Epithelial cell of esophagus (primary cell): ENCODE data around the gene TTC24.

Experiments
- DNase-seq: peaks from one replicate; pipeline ENCODE4 v3.0.0; 2010; ENCODE audit warnings: low read depth
- H3K4me3 ChIP-seq: 2 replicates; pipeline ENCODE4 v1.5.1; 2011; ENCODE audit warnings: mild to moderate bottlenecking, low read length, control low read depth
- TF ChIP-seq, protein P1 (sequence below): IDR thresholded peaks from 2 replicates; pipeline ENCODE4 v1.5.1; 2011; ENCODE audit warnings: low read depth, mild to moderate bottlenecking, low read length, control low read depth, inconsistent platforms; ENCODE audit not compliant: insufficient read depth; ENCODE audit errors: missing control alignments

TTC24 gene

DNA sequence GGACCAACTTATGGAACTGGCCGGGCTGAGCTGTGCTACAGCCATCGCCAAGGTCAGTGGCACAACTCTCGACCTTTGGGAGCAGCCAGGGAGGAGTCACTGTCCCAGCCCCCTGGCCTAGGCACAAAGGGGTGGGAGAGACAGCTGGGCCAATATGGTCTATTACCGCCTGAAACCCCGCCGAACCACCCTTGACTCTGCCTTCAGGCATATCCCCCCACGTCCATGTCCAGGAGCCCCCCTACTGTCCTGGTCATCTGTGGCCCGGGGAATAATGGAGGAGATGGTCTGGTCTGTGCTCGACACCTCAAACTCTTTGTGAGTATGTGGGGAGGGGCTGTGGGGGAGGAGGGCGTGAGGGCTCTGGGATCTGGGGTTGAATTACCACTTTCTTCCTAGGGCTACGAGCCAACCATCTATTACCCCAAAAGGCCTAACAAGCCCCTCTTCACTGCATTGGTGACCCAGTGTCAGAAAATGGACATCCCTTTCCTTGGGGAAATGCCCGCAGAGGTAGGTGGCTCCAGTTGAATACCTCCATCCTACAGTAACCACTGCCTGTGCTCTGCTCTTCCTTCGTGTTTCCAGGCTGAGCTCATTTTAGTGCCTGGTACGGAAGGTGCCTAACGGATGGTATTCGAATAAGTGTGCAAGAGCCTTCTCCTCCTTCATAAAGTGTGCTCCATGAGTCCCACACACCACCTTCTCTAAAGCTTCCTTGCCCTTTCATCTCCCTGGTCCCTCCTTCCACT is 12.8 kb downstream of the TTC24 start:
- TF ChIP-seq, protein P1, sequence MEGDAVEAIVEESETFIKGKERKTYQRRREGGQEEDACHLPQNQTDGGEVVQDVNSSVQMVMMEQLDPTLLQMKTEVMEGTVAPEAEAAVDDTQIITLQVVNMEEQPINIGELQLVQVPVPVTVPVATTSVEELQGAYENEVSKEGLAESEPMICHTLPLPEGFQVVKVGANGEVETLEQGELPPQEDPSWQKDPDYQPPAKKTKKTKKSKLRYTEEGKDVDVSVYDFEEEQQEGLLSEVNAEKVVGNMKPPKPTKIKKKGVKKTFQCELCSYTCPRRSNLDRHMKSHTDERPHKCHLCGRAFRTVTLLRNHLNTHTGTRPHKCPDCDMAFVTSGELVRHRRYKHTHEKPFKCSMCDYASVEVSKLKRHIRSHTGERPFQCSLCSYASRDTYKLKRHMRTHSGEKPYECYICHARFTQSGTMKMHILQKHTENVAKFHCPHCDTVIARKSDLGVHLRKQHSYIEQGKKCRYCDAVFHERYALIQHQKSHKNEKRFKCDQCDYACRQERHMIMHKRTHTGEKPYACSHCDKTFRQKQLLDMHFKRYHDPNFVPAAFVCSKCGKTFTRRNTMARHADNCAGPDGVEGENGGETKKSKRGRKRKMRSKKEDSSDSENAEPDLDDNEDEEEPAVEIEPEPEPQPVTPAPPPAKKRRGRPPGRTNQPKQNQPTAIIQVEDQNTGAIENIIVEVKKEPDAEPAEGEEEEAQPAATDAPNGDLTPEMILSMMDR, result no peak
- H3K4me3 ChIP-seq, result peak overlapping the region; percentile 74
- no peak for DNase-seq

DNA sequence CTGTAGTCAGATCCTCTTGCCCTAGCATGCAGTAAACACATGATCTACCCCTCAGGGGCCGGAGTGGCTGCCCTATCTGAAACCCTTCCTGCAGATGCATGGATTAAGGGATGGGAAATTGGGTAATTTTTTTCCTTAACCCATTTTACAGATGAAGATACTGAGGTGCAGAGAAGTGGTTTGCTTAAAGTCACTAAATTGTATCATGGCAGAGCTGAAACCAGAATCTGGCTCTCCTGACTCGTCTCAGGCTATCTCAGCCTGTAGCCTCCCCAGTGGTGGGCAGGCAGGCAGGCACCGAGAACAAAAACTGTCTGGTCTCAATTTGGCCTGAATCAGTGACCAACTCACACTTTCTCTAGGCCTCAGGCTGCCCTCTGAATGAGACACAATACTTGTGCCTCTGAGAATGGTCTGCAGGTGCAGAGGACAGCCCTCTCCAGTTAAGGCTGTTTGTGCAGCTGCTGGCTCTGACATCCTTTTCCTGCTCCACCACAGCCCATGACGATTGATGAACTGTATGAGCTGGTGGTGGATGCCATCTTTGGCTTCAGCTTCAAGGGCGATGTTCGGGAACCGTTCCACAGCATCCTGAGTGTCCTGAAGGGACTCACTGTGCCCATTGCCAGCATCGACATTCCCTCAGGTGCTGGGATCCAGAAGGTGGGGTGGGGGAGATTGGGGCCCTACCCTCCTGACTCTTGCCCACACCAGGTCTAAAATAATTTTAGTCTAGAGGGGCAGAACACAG is 13.6 kb downstream of the TTC24 start:
- TF ChIP-seq, protein P1, result no peak
- DNase-seq, result no peak
- H3K4me3 ChIP-seq, result no peak overlapping the region

DNA sequence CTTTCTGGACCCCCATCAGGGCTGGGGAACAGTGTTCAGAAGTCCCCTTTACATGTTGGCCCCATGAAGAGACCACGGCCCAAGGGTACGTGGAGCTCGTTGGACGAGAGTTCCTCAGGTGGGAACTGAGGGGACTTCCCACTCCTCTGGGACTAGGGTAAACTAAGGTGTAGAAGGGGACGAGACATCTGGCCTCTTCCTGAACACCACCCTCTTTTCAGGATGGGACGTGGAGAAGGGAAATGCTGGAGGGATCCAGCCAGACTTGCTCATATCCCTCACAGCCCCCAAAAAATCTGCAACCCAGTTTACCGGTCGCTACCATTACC is 14.1 kb downstream of the TTC24 start:
- TF ChIP-seq, protein P1, result no peak
- DNase-seq, result no peak
- H3K4me3 ChIP-seq, result no peak overlapping the region

DNA sequence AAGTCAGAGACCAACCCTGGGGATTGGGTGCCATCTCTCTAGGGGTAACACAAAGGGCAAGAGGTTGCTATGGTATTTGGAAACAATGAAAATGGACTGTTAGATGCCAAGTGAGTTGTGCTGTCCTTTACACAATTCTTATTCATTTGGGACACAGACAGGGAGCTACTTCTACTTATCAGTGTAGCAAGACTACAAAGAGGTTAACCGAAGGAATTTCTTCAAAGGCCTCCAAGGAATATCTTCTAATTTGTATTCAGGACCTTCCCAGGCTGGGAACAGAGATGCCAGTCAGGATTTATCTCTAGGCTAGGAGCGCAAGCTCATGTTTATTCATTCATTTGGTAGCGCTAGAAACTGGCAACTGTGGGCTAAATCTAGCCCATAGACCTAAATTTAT is 14.7 kb downstream of the TTC24 start:
- H3K4me3 ChIP-seq, result no peak overlapping the region
- TF ChIP-seq, protein P1, result no peak
- DNase-seq, result no peak

DNA sequence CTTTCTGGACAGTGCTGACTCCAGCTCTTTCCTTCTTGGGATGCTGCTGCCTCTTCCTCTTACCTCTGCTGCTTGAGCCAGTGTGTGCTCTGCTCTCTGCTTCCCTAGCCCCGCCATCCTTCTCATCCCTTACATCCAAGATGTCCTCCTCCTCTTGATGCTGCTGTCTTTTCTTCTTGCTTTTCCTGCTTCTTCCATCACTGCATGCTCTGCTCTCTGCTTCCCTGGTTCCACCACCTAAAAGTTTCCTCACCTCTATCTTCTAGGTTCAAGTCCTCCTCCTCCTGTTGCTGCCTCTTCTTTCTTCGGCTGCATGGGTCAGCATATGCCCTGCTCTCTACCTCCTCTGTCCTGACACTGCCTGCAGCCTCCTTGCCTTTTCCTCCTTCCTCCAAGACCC is 15.5 kb downstream of the TTC24 start:
- H3K4me3 ChIP-seq, result no peak overlapping the region
- TF ChIP-seq, protein P1, result no peak
- no peak for DNase-seq

DNA sequence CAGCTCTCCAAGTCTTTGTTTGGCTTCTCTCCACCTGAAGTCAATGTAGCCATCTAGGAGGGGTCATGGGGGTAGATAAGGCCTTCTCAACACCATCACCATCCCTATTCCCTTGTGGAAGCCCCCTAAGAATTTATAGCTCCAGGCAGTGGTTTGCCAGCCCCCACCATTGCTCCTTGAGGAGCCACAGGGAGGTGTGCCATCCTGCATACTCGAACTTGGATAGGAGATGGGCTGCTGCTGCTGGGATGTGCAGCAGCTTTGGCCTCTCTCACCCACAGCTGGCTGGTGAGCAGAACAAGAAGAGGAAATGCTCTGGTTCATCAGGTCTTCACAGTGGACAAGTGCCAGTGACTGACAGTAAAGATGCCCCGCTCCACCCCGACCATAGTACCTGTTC is 16.9 kb downstream of the TTC24 start:
- TF ChIP-seq, protein P1, result no peak
- H3K4me3 ChIP-seq, result no peak overlapping the region
- DNase-seq, result no peak
